K562 (cell line): Measurements from ENCODE around the gene CMSS1. TPM values are rescaled to one million over a fixed set of nuclear protein-coding genes. Genes with fewer than 3 reads are reported as not detected.

Experiments used
- ILF3 ChIP-seq: fragments of 450-650 bp; IDR thresholded peaks from 2 replicates; pipeline ENCODE4 v1.6.1; 2018; ENCODE audit warnings: antibody characterized with exemption, mild to moderate bottlenecking, moderate library complexity, borderline replicate concordance
- MAFK ChIP-seq: IDR thresholded peaks from 2 replicates; pipeline ENCODE4 v1.6.1; 2011; ENCODE audit warnings: low read length, improper control_type of control experiment
- NFXL1 ChIP-seq: fragments of 450-650 bp; formaldehyde crosslinking; IDR thresholded peaks from 2 replicates; pipeline ENCODE4 v1.4.0; 2021; ENCODE audit warnings: mild to moderate bottlenecking
- NR1H2 ChIP-seq: sonication (generic); formaldehyde crosslinking; IDR thresholded peaks from 2 replicates; pipeline ENCODE4 v1.4.0; 2020; ENCODE audit warnings: mild to moderate bottlenecking, missing genetic modification reagents
- PYGO2 ChIP-seq: fragments of 450-650 bp; IDR thresholded peaks from 2 replicates; pipeline ENCODE4 v1.6.1; 2016; ENCODE audit warnings: mild to moderate bottlenecking, missing genetic modification characterization, moderate library complexity, missing compliant biosample characterization
- TAF1 ChIP-seq: IDR thresholded peaks from 2 replicates; pipeline ENCODE4 v1.6.1; 2011; ENCODE audit warnings: mild to moderate bottlenecking, low read length, moderate library complexity; ENCODE audit not compliant: insufficient read depth, control insufficient read depth, severe bottlenecking; ENCODE audit errors: extremely low read depth
- TSC22D4 ChIP-seq: fragments of 450-650 bp; IDR thresholded peaks from 2 replicates; pipeline ENCODE4 v1.6.1; 2016; ENCODE audit warnings: missing genetic modification characterization, missing biosample characterization, control low read depth
- ZNF140 ChIP-seq: fragments of 250-450 bp; sonication (Bioruptor Pico); IDR thresholded peaks from 2 replicates; pipeline ENCODE4 v1.8.0; 2021; ENCODE audit warnings: moderate library complexity, mild to moderate bottlenecking, inconsistent platforms
- ZNF77 ChIP-seq: fragments of 250-450 bp; sonication (Bioruptor Pico); IDR thresholded peaks from 2 replicates; pipeline ENCODE4 v1.5.0; 2020
- polyA plus RNA-seq, 8 experiments: library from polyadenylated mRNA; depleted of rRNA in 4 of 8; stranded (reverse) in 5 of 8; unstranded in 3 of 8; fragments of >200 nt; fragmentation: Nextera tagmentation in 2 of 8; fragmentation: Illumina TruSeq in 1 of 8; extraction: Ambion mirVana in 2 of 8; extraction: Trizol in 1 of 8; gene quantifications; 2 replicates each; pipeline versions ENCODE4 v1.2.1 to v1.2.3, GENCODE V29; 2011 to 2014; ENCODE audit warnings: inconsistent platforms in 1 of 8, missing spikeins in 1 of 8
- total RNA-seq, 7 experiments: library from RNA; depleted of rRNA in 6 of 7; stranded (reverse); fragments of >200 nt in 6 of 7; fragmentation: Illumina TruSeq in 2 of 7; extraction: Trizol in 2 of 7; gene quantifications; 2 replicates each; pipeline versions ENCODE4 v1.2.1 to v1.2.3, GENCODE V29; 2011 to 2021; ENCODE audit warnings: low replicate concordance in 1 of 7
- TF ChIP-seq, protein P1 (sequence below): fragments of 150-350 bp; IDR thresholded peaks from 2 replicates; pipeline ENCODE4 v1.6.1; 2014; ENCODE audit warnings: low read depth, mild to moderate bottlenecking, low read length, borderline replicate concordance
- TF ChIP-seq, protein P2 (sequence below), 3 experiments: fragments of 200-800 bp in 1 of 3; sonication (Bioruptor generic) in 1 of 3; sonication (generic) in 1 of 3; formaldehyde crosslinking in 1 of 3; IDR thresholded peaks; 2 replicates each; pipeline versions ENCODE4 v1.6.1 to v1.8.0; 2016 to 2022; ENCODE audit warnings: mild to moderate bottlenecking in 2 of 3, missing compliant biosample characterization in 2 of 3, missing genetic modification characterization in 2 of 3, missing genetic modification reagents in 1 of 3
- TF ChIP-seq, protein P3 (sequence below), 3 experiments: IDR thresholded peaks in 2 of 3; conservative IDR thresholded peaks in 1 of 3; 2 replicates each; pipeline ENCODE4 v1.5.1; 2011 to 2012; ENCODE audit warnings: low read length in 3 of 3, mild to moderate bottlenecking in 3 of 3, control low read depth in 2 of 3, improper control_type of control experiment in 1 of 3, inconsistent platforms in 1 of 3, low read depth in 1 of 3, mixed read lengths in 1 of 3, moderate library complexity in 1 of 3; ENCODE audit not compliant: insufficient read depth in 2 of 3
- TF ChIP-seq, protein P4 (sequence below), 2 experiments: IDR thresholded peaks in 1 of 2; conservative IDR thresholded peaks in 1 of 2; 2 replicates each; pipeline ENCODE4 v1.6.1; 2016; ENCODE audit warnings: low read depth in 2 of 2, mild to moderate bottlenecking in 1 of 2, missing compliant biosample characterization in 1 of 2, missing genetic modification characterization in 1 of 2, moderate library complexity in 1 of 2

Gene CMSS1
- total and polyA plus RNA-seq, 9 of the 15 experiments (the other 6 are each of a cell fraction or from before 2014, with no cell fraction given), result 46.9 to 109 (median 72.3) TPM

DNA sequence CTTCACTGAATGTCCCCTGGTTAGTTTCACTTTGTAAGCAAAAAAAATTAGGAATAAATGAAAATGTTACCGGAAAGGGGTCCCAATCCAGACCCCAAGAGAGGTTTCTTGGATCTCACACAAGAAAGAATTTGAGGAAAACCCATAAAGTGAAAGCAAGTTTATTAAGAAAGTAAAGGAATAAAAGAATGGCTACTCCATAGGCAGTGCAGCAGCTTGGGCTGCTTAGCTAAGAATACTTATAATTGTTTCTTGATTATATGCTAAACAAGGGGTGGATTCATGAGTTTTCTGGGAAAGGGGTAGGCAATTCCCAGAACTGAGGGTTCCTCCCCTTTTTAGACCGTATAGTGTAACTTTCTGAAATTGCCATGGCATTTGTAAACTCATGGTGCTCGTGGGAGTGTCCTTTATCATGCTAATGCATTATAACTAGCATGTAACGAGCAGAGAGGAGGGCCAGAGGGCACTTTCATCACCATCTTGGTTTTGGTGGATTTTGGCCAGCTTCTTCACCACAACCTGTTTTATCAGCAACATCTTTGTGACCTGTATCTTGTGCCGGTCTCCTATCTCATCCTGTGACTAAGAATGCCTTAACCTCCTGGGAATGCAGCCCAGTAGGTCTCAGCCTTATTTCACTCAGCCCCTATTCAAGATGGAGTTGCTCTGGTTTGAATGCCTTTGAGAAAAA lies 41.0 kb upstream of the CMSS1 start (continued):
- TF ChIP-seq, protein P1, sequence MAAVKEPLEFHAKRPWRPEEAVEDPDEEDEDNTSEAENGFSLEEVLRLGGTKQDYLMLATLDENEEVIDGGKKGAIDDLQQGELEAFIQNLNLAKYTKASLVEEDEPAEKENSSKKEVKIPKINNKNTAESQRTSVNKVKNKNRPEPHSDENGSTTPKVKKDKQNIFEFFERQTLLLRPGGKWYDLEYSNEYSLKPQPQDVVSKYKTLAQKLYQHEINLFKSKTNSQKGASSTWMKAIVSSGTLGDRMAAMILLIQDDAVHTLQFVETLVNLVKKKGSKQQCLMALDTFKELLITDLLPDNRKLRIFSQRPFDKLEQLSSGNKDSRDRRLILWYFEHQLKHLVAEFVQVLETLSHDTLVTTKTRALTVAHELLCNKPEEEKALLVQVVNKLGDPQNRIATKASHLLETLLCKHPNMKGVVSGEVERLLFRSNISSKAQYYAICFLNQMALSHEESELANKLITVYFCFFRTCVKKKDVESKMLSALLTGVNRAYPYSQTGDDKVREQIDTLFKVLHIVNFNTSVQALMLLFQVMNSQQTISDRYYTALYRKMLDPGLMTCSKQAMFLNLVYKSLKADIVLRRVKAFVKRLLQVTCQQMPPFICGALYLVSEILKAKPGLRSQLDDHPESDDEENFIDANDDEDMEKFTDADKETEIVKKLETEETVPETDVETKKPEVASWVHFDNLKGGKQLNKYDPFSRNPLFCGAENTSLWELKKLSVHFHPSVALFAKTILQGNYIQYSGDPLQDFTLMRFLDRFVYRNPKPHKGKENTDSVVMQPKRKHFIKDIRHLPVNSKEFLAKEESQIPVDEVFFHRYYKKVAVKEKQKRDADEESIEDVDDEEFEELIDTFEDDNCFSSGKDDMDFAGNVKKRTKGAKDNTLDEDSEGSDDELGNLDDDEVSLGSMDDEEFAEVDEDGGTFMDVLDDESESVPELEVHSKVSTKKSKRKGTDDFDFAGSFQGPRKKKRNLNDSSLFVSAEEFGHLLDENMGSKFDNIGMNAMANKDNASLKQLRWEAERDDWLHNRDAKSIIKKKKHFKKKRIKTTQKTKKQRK, result no peak
- no peak for TF ChIP-seq TAF1
- TF ChIP-seq, protein P2, sequence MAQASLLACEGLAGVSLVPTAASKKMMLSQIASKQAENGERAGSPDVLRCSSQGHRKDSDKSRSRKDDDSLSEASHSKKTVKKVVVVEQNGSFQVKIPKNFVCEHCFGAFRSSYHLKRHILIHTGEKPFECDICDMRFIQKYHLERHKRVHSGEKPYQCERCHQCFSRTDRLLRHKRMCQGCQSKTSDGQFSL (CRISPR knock-in tag; IDR thresholded peaks at IDR 0.05), result no peak
- TF ChIP-seq, protein P2 (tag; IDR thresholded peaks at IDR 0.05), result peak in 1 of 2 experiments; percentile 100; a peak in 2 of 4 replicates
- TF ChIP-seq, protein P3, sequence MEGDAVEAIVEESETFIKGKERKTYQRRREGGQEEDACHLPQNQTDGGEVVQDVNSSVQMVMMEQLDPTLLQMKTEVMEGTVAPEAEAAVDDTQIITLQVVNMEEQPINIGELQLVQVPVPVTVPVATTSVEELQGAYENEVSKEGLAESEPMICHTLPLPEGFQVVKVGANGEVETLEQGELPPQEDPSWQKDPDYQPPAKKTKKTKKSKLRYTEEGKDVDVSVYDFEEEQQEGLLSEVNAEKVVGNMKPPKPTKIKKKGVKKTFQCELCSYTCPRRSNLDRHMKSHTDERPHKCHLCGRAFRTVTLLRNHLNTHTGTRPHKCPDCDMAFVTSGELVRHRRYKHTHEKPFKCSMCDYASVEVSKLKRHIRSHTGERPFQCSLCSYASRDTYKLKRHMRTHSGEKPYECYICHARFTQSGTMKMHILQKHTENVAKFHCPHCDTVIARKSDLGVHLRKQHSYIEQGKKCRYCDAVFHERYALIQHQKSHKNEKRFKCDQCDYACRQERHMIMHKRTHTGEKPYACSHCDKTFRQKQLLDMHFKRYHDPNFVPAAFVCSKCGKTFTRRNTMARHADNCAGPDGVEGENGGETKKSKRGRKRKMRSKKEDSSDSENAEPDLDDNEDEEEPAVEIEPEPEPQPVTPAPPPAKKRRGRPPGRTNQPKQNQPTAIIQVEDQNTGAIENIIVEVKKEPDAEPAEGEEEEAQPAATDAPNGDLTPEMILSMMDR (IDR thresholded peaks at IDR 0.05 in 2 of 3, conservative IDR thresholded peaks at IDR 0.05 in 1 of 3; ENCODE audit: insufficient read depth in 2 of 3, low read depth in 1 of 3, low read length in 3 of 3), result no peak
- no peak for TF ChIP-seq ILF3
- TF ChIP-seq, protein P4, sequence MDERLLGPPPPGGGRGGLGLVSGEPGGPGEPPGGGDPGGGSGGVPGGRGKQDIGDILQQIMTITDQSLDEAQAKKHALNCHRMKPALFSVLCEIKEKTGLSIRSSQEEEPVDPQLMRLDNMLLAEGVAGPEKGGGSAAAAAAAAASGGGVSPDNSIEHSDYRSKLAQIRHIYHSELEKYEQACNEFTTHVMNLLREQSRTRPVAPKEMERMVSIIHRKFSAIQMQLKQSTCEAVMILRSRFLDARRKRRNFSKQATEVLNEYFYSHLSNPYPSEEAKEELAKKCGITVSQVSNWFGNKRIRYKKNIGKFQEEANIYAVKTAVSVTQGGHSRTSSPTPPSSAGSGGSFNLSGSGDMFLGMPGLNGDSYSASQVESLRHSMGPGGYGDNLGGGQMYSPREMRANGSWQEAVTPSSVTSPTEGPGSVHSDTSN (CRISPR knock-in tag; IDR thresholded peaks at IDR 0.05; ENCODE audit: low read depth), result no peak
- TF ChIP-seq, protein P4 (tag; conservative IDR thresholded peaks at IDR 0.05; ENCODE audit: low read depth), result peak; percentile 89
- no peak for TF ChIP-seq TSC22D4 (tag)
- TF ChIP-seq NFXL1, result peak; percentile 99
- TF ChIP-seq ZNF77 (CRISPR knock-in tag), result no peak
- TF ChIP-seq NR1H2 (CRISPR knock-in tag), result no peak
- TF ChIP-seq PYGO2 (tag), result peak; percentile 99
- TF ChIP-seq ZNF140 (CRISPR knock-in tag), result peak; percentile 94
- peak; percentile 10; the same call in 1 of the 2 replicates for TF ChIP-seq MAFK
